ES-I3 (cell line): ENCODE data around the gene OR6B3.
A peak's percentile ranks its signal among the peaks of the same experiment; 100 is the strongest.

ENCODE experiments used
- H3K36me3 ChIP-seq: 2 replicates; pipeline ENCODE4 v1.6.1; 2013; ENCODE audit warnings: mild to moderate bottlenecking, low read length, control low read depth, moderate library complexity; ENCODE audit not compliant: insufficient read depth
- H3K4me1 ChIP-seq: 2 replicates; pipeline ENCODE4 v1.6.1; 2013; ENCODE audit warnings: mild to moderate bottlenecking, control low read depth, low read length; ENCODE audit not compliant: insufficient read depth
- H3K9ac ChIP-seq: 2 replicates; pipeline ENCODE4 v1.6.1; 2013; ENCODE audit warnings: low read depth, mild to moderate bottlenecking, low read length, moderate library complexity
- H3K9me3 ChIP-seq: 2 replicates; pipeline ENCODE4 v1.6.1; 2013; ENCODE audit warnings: mild to moderate bottlenecking, low read length, moderate library complexity; ENCODE audit not compliant: control insufficient read depth, insufficient read depth

The OR6B3 gene

GRCh38 chr2:240053173-240054155 lies at the start of gene OR6B3:
OR6B3 (minus strand) TSS chr2:240053521.
- Histone ChIP-seq H3K4me1 (no peaks in the 10 kb centered on the region), H3K9ac (no peak within 1 kb of the TSS), H3K36me3 (no peaks in the 10 kb centered on the region), H3K9me3 (no peaks in the 10 kb centered on the region)

GRCh38 chr2:240098349-240098748 lies 45.0 kb upstream of the OR6B3 start:
- Histone ChIP-seq H3K4me1 (0 out of 2 replicates have a peak, but pooled peaks cover 2% of the 10 kb centered on the region), H3K9ac (no peak overlapping the region), H3K9me3 (no peaks in the 10 kb centered on the region; the same call in 1 of the 2 replicates), H3K36me3 (no peaks in the 10 kb centered on the region)

- peaks cover 3% of the 10 kb centered on the region; the same call in 1 of the 2 replicates for H3K9me3 ChIP-seq
- H3K4me1 ChIP-seq: 0 out of 2 replicates have a peak, but pooled peaks cover 2% of the 10 kb centered on the region
- H3K36me3 ChIP-seq: no peaks in the 10 kb centered on the region
- H3K9ac ChIP-seq: peak overlapping the region; percentile 55
These were observed 42.5 kb upstream of the OR6B3 start for GRCh38 chr2:240095556-240096523.

- peaks cover 10% of the 10 kb centered on the region for H3K9me3 ChIP-seq
- H3K4me1 ChIP-seq: no peaks in the 10 kb centered on the region
- no peak overlapping the region for H3K9ac ChIP-seq
- no peaks in the 10 kb centered on the region; the same call in 1 of the 2 replicates for H3K36me3 ChIP-seq
These were observed 36.0 kb upstream of the OR6B3 start for GRCh38 chr2:240089306-240089705.

GRCh38 chr2:240086563-240086962 lies 33.2 kb upstream of the OR6B3 start:
- Histone ChIP-seq H3K9ac (no peak overlapping the region), H3K36me3 (no peaks in the 10 kb centered on the region; the same call in 1 of the 2 replicates), H3K4me1 (no peaks in the 10 kb centered on the region), H3K9me3 (peaks cover 7% of the 10 kb centered on the region)

GRCh38 chr2:240078631-240079030 lies 25.3 kb upstream of the OR6B3 start:
- H3K9ac ChIP-seq: no peak overlapping the region
- H3K36me3 ChIP-seq: no peaks in the 10 kb centered on the region
- H3K9me3 ChIP-seq: no peaks in the 10 kb centered on the region; the same call in 1 of the 2 replicates
- H3K4me1 ChIP-seq: no peaks in the 10 kb centered on the region

GRCh38 chr2:240077442-240077841 lies 24.1 kb upstream of the OR6B3 start:
- Histone ChIP-seq H3K4me1 (no peaks in the 10 kb centered on the region), H3K9me3 (no peaks in the 10 kb centered on the region; the same call in 1 of the 2 replicates), H3K36me3 (no peaks in the 10 kb centered on the region), H3K9ac (no peak overlapping the region)

GRCh38 chr2:240074545-240074944 lies 21.2 kb upstream of the OR6B3 start:
- H3K9me3 ChIP-seq: no peaks in the 10 kb centered on the region; the same call in 1 of the 2 replicates
- no peak overlapping the region for H3K9ac ChIP-seq
- H3K36me3 ChIP-seq: no peaks in the 10 kb centered on the region
- no peaks in the 10 kb centered on the region for H3K4me1 ChIP-seq

GRCh38 chr2:240070907-240071306 lies 17.6 kb upstream of the OR6B3 start:
- H3K4me1 ChIP-seq: peaks cover 2% of the 10 kb centered on the region; the same call in 1 of the 2 replicates
- no peaks in the 10 kb centered on the region for H3K9me3 ChIP-seq
- no peaks in the 10 kb centered on the region for H3K36me3 ChIP-seq
- no peak overlapping the region for H3K9ac ChIP-seq

- H3K9ac ChIP-seq: no peak overlapping the region
- H3K36me3 ChIP-seq: no peaks in the 10 kb centered on the region
- H3K9me3 ChIP-seq: no peaks in the 10 kb centered on the region
- H3K4me1 ChIP-seq: peaks cover 5% of the 10 kb centered on the region; the same call in 1 of the 2 replicates
These were observed 16.5 kb upstream of the OR6B3 start for GRCh38 chr2:240069829-240070228.

- Histone ChIP-seq H3K9ac (no peak overlapping the region), H3K4me1 (peaks cover 6% of the 10 kb centered on the region; the same call in 1 of the 2 replicates), H3K36me3 (no peaks in the 10 kb centered on the region), H3K9me3 (no peaks in the 10 kb centered on the region)
These were observed 14.9 kb upstream of the OR6B3 start for GRCh38 chr2:240068193-240068592.

- Histone ChIP-seq H3K9ac (no peak overlapping the region), H3K9me3 (no peaks in the 10 kb centered on the region), H3K4me1 (peaks cover 6% of the 10 kb centered on the region; the same call in 1 of the 2 replicates), H3K36me3 (no peaks in the 10 kb centered on the region)
These were observed 13.2 kb upstream of the OR6B3 start for GRCh38 chr2:240066489-240066888.

- Histone ChIP-seq H3K9ac (no peak overlapping the region), H3K36me3 (no peaks in the 10 kb centered on the region), H3K4me1 (peaks cover 6% of the 10 kb centered on the region; the same call in 1 of the 2 replicates), H3K9me3 (no peaks in the 10 kb centered on the region)
These were observed 11.6 kb upstream of the OR6B3 start for GRCh38 chr2:240064898-240065297.
